ENCODE results near the gene HINFP. TPM values are rescaled to one million over a fixed set of nuclear protein-coding genes. Genes with fewer than 3 reads are reported as not detected.

The HINFP gene
- total and polyA plus RNA-seq, 9 of the 15 experiments (the other 6 are each of a cell fraction or from before 2014, with no cell fraction given): 13.8 to 34.1 (median 22.5) TPM

DNA sequence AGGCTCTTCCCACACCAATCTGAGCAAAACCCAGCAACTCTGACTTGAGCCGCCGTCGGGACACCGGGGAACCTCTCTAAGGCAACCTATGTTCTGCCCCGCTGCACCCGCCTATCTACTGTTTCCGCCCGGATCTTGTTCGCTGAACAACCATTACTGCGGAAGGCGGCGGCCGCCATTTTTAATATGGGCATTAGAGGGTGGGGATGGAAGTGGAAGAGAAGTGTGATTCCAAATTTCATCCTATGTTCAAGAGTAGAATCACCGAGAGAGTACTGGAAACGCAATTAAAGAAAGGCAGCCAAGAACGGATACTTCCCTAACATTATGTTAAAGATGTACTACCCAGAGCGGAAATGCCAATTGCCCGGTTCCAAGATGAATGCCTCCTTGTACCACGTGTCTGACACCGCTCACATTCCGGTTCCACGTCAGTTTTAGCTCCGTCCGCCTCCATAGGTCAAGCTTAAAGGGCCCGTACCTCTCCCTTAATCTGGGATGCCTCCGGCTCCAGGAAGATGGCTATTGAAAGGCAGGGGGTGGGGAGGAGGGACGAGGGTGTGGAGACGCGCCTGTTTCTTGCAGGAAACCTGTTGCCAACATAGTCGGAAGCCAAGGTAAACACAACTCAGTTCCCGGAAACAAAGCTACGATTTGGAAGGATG, 19.5 kb upstream of the HINFP start, which contains the start of gene DPAGT1 (continued):
- TF ChIP-seq RB1 (IDR thresholded peaks at IDR 0.05; ENCODE audit: low read depth) (peak; percentile 32; the same call in 1 of the 2 replicates), NUFIP1 (IDR thresholded peaks at IDR 0.05; ENCODE audit: partially characterized antibody) (no peak), CEBPB (tag; IDR thresholded peaks at IDR 0.05) (no peak), CBX5 (IDR thresholded peaks at IDR 0.05; ENCODE audit: borderline replicate concordance, low read depth) (no peak), ZBTB34 (CRISPR knock-in tag; IDR thresholded peaks at IDR 0.05) (no peak), GATA2 (CRISPR knock-in tag; IDR thresholded peaks at IDR 0.05) (0 out of 2 replicates have a peak, but pooled peaks have one; percentile 17), NEUROD1 (IDR thresholded peaks at IDR 0.05; ENCODE audit: borderline replicate concordance, low read depth, low read length, partially characterized antibody) (peak; percentile 22), EP400 (IDR thresholded peaks at IDR 0.05) (peak; percentile 100), RAD51 (IDR thresholded peaks at IDR 0.05; ENCODE audit: borderline replicate concordance, low read depth) (peak; percentile 92), KAT8 (IDR thresholded peaks at IDR 0.05; ENCODE audit: low read depth) (no peak), SPI1 (IDR thresholded peaks at IDR 0.05; ENCODE audit: borderline replicate concordance, low read depth, low read length) (peak; percentile 65; the same call in 1 of the 2 replicates), ZNF780A (CRISPR knock-in tag; IDR thresholded peaks at IDR 0.05) (no peak), CBFB (CRISPR knock-in tag; IDR thresholded peaks at IDR 0.05) (no peak), RBM22 (IDR thresholded peaks at IDR 0.05; ENCODE audit: low read depth, low read length, poor library complexity, severe bottlenecking) (no peak), PHB2 (IDR thresholded peaks at IDR 0.05; ENCODE audit: low read depth) (no peak), TCF3 (CRISPR knock-in tag; IDR thresholded peaks at IDR 0.05) (no peak), BCLAF1 (IDR thresholded peaks at IDR 0.05; ENCODE audit: borderline replicate concordance in 1 of 2, control insufficient read depth in 1 of 2, low read depth in 2 of 2, low read length in 1 of 2) (no peak; a peak in 1 of 4 replicates), RUNX1 (IDR thresholded peaks at IDR 0.05; ENCODE audit: low read depth) (no peak), FOXA3 (CRISPR knock-in tag; conservative IDR thresholded peaks at IDR 0.05 in 1 of 2, IDR thresholded peaks at IDR 0.05 in 1 of 2) (no peak), NR1H2 (CRISPR knock-in tag; IDR thresholded peaks at IDR 0.05) (0 out of 2 replicates have a peak, but pooled peaks have one; percentile 38), TBL1XR1 (IDR thresholded peaks at IDR 0.05; ENCODE audit: low read length in 2 of 2) (peak in 1 of 2 experiments; percentile 7; a peak in 1 of 4 replicates)
- TF ChIP-seq, protein P1, sequence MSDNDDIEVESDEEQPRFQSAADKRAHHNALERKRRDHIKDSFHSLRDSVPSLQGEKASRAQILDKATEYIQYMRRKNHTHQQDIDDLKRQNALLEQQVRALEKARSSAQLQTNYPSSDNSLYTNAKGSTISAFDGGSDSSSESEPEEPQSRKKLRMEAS (CRISPR knock-in tag; IDR thresholded peaks at IDR 0.05): peak; percentile 90
- TF ChIP-seq, protein P2, sequence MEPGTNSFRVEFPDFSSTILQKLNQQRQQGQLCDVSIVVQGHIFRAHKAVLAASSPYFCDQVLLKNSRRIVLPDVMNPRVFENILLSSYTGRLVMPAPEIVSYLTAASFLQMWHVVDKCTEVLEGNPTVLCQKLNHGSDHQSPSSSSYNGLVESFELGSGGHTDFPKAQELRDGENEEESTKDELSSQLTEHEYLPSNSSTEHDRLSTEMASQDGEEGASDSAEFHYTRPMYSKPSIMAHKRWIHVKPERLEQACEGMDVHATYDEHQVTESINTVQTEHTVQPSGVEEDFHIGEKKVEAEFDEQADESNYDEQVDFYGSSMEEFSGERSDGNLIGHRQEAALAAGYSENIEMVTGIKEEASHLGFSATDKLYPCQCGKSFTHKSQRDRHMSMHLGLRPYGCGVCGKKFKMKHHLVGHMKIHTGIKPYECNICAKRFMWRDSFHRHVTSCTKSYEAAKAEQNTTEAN (CRISPR knock-in tag; IDR thresholded peaks at IDR 0.05): no peak
